ENCODE measurements around the gene FOXO3.

The FOXO3 gene

DNA sequence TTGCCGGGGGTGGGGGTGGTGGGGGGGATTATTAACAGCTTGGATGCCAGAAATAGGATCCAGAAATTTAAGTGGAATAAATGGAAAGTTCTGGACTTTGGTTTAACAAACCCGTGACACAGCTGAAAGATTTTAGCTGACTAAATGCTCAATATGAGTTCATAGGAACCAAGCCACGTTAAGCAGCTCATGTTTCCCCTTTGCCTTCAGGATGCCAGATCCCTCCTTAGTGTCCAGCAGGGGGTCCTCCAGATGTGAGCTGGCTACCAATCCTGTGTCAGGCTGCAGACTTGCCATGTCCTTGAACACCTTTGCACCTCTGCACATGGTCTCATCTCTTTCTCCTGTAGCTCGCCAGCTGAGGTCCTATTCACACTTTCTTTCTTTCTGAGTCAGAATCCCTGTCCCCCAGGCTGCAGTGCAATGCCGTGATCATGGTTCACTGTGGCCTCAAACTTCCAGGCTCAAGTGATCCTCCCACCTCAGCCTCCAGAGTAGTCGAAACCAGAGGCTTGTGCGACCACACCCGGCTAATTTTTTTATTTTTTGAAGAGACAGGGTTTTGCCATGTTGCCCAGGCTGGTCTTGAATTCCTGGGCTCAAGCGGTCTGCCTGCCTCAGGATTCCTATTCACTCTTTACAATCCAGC is 154.2 kb downstream of the FOXO3 start:
- TF ChIP-seq, protein P1, sequence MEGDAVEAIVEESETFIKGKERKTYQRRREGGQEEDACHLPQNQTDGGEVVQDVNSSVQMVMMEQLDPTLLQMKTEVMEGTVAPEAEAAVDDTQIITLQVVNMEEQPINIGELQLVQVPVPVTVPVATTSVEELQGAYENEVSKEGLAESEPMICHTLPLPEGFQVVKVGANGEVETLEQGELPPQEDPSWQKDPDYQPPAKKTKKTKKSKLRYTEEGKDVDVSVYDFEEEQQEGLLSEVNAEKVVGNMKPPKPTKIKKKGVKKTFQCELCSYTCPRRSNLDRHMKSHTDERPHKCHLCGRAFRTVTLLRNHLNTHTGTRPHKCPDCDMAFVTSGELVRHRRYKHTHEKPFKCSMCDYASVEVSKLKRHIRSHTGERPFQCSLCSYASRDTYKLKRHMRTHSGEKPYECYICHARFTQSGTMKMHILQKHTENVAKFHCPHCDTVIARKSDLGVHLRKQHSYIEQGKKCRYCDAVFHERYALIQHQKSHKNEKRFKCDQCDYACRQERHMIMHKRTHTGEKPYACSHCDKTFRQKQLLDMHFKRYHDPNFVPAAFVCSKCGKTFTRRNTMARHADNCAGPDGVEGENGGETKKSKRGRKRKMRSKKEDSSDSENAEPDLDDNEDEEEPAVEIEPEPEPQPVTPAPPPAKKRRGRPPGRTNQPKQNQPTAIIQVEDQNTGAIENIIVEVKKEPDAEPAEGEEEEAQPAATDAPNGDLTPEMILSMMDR (conservative IDR thresholded peaks at IDR 0.05; ENCODE audit: low read depth, low read length): no peak
- no peak for DNase-seq (ENCODE audit: low read depth)
- no peak overlapping the region for H3K4me3 ChIP-seq (ENCODE audit: low read length)

DNA sequence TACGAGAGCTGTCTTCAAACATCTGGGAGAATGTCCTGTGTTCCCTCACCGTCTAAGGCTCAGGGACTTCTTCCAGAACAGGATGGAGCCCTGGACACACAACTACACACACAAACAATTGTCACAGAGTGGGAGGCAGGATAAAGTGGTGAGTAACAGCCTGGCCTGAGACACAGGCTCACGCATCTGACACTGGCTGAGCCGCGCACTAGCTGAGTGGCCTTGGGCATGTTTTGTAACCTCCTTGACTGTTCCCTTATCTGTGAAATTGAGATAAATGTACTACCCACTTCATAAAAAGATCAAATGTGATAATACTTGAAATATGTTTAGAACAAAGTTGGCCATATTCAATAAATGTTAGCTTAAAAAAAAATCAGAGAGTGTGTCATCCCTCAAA is 155.1 kb downstream of the FOXO3 start:
- DNase-seq (ENCODE audit: low read depth): no peak
- H3K4me3 ChIP-seq (ENCODE audit: low read length): no peak overlapping the region

DNA sequence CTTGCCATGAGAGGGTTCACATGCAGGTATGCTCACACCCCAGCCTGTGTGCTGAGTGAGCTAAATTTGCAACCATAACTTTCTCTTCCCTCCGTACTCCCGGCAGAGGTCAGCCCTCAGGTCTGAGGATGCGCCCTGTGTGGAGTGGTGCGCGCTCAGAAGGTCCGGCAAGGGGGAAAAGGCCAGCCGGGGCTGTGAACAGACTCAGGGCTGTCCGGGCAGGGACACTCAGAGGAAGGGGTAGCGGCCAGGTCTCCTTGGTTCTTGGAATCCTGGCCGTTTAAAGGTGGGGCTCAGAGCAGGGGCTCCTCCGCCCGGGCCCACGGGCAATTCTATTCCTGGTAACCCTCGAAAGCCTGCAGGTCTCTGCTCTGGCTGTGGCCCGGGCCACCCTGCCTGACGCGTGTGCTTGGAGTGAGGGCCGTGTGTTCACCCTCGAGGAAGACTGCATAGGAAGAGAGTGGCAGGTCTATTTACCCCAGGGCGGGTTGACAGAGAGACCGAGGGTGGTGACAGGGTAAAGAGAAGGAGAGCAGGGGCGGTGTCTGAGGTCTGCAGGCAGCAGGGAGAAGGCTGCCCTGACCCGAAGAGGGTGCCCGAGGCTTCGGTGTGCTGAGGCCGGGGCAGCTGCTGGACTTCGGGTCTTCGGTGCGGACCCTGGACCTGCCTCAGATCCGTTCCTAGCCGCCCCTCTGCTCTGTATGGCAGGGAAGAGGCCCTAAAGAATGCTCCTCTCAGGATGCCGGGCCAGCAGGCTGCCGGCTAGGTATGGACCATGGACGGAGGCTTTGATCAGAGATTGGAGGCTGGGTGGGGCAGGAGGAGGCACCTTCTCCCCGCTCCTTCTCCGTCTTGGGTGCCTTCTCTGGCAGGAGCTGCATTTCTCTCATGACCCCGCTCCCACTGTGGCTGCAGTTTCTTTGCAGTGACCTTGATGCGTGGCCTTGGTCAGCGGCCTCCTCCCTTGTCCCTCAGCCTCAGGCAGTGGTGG is 156.4 kb downstream of the FOXO3 start:
- no peak overlapping the region for H3K4me3 ChIP-seq (ENCODE audit: low read length)
- TF ChIP-seq, protein P1 (conservative IDR thresholded peaks at IDR 0.05; ENCODE audit: low read depth, low read length): no peak
- no peak for DNase-seq (ENCODE audit: low read depth)

More for the DNA sequence above, 155.1 kb downstream of the FOXO3 start:
- TF ChIP-seq, protein P1 (conservative IDR thresholded peaks at IDR 0.05; ENCODE audit: low read depth, low read length): no peak

DNA sequence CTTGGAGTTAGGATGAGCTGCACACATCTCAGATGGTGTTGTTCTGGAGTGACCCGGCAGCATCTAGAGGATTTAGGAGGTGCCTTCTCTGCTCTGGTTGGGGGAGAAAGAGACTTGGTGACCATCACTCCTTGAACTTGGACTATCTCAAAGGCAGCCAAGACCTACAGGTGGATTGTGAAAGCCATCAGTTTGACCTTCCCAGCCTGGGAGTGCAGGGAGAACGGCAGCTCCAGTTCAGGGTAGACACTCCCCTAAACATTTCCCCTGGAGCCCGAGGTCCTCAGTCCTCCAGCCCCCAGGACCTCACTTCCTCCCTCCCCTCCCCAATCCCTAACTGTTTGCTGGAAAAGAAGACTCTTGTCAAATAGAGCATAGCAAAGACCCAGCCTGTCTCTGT is 158.8 kb downstream of the FOXO3 start:
- H3K4me3 ChIP-seq (ENCODE audit: low read length): no peak overlapping the region
- no peak for DNase-seq (ENCODE audit: low read depth)
- TF ChIP-seq, protein P1 (conservative IDR thresholded peaks at IDR 0.05; ENCODE audit: low read depth, low read length): no peak

DNA sequence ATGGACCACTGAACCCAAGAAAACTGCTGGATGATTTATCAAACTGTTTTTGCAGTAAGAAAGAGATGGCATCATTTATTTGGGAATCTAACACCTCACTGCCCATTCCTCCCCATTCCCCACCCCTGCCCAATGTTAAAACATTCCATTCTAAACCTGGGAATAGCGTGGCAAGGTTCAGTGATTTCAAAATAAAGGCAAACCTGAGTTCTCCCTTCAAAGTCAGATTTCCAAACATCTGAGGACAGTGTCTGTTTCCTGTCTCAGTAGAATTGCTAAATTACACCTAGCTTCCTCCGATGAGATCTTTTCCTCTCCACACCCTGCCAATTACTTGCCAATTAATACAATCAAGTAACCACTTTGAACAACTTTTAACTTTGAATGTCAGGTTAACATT is 160.1 kb downstream of the FOXO3 start:
- no peak for DNase-seq (ENCODE audit: low read depth)
- TF ChIP-seq, protein P1 (conservative IDR thresholded peaks at IDR 0.05; ENCODE audit: low read depth, low read length): no peak
- H3K4me3 ChIP-seq (ENCODE audit: low read length): no peak overlapping the region

DNA sequence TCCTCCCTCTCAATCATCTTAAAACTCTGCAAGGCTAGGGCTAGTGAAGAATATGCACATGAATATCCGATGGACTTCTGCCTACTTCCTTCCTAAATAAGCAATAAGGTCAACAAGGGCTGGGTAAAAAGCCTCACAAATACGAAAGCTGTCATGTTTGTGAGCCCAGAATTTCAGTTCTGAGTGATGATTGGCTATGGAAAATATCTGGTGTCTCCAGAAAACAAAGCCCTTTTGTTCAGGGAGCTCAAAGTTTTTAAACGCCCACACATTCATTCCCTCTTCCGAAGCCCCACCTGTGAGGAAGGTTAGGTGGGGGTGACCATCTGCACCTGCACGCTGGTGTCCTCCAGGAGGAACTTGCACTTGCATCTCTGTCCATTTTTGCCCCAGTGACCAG is 160.6 kb downstream of the FOXO3 start:
- no peak overlapping the region for H3K4me3 ChIP-seq (ENCODE audit: low read length)
- TF ChIP-seq, protein P1 (conservative IDR thresholded peaks at IDR 0.05; ENCODE audit: low read depth, low read length): no peak
- no peak for DNase-seq (ENCODE audit: low read depth)

Measured in retinal pigment epithelial cell (primary cell).